A673 (cell line): ENCODE data around the gene MISP. TPM values are rescaled to one million over a fixed set of nuclear protein-coding genes. Genes with fewer than 3 reads are reported as not detected.

ENCODE experiments used
- BruUV-seq: library from RNA; stranded (reverse); fragments of 400-500 nt; replicated peaks from 2 replicates; lab custom pipeline; 2021; lab: Mats Ljungman, UMichigan
- CTCF ChIA-PET: fragments of 300-600 bp; sonication (Branson Sonifier 250); formaldehyde crosslinking; loops from one replicate; lab custom pipeline; 2022; ENCODE audit warnings: antibody characterized with exemption; lab: Charles Lee
- POLR2A ChIA-PET: fragments of 300-600 bp; sonication (Branson Sonifier 250); formaldehyde crosslinking; loops from one replicate; lab custom pipeline; 2022; ENCODE audit warnings: antibody characterized with exemption; ENCODE audit not compliant: low non-redundant PET; lab: Charles Lee
- DNase-seq: peaks from one replicate; pipeline ENCODE4 v3.0.0-alpha.2; 2015; ENCODE audit warnings: low spot score
- H3K27ac ChIP-seq: fragments of 200-600 bp; sonication (generic); 2 replicates; pipeline ENCODE4 v1.5.1; 2016; ENCODE audit warnings: mixed run types, low read depth, mild to moderate bottlenecking, mixed read lengths, antibody characterized with exemption, low read length; ENCODE audit not compliant: poor library complexity, severe bottlenecking
- H3K27me3 ChIP-seq: fragments of 200-600 bp; sonication (generic); replicated peaks from 2 replicates; pipeline ENCODE4 v1.6.1; 2017; ENCODE audit warnings: mixed run types, low read depth, mild to moderate bottlenecking, mixed read lengths, antibody characterized with exemption, low read length; ENCODE audit not compliant: insufficient read depth, poor library complexity
- H3K36me3 ChIP-seq: fragments of 200-600 bp; sonication (generic); 2 replicates; pipeline ENCODE4 v1.6.1; 2016; ENCODE audit warnings: mixed run types, mild to moderate bottlenecking, mixed read lengths, antibody characterized with exemption, low read length; ENCODE audit not compliant: insufficient read depth, poor library complexity, severe bottlenecking
- H3K4me1 ChIP-seq: fragments of 200-600 bp; sonication (generic); 2 replicates; pipeline ENCODE4 v1.6.1; 2017; ENCODE audit warnings: mixed run types, mild to moderate bottlenecking, mixed read lengths, antibody characterized with exemption, low read length; ENCODE audit not compliant: insufficient read depth, poor library complexity, severe bottlenecking
- H3K4me3 ChIP-seq: fragments of 200-600 bp; sonication (generic); 2 replicates; pipeline ENCODE4 v1.5.1; 2016; ENCODE audit warnings: low read depth, mixed run types, mild to moderate bottlenecking, mixed read lengths, low read length; ENCODE audit not compliant: poor library complexity, severe bottlenecking
- H3K9me3 ChIP-seq: fragments of 200-600 bp; sonication (generic); 2 replicates; pipeline ENCODE4 v1.6.1; 2016; ENCODE audit warnings: mixed run types, low read depth, mild to moderate bottlenecking, mixed read lengths, antibody characterized with exemption, low read length; ENCODE audit not compliant: poor library complexity, severe bottlenecking
- EZH2 ChIP-seq: fragments of 200-600 bp; sonication (generic); IDR thresholded peaks from 2 replicates; pipeline ENCODE4 v1.6.1; 2017; ENCODE audit warnings: borderline replicate concordance, low read depth, mild to moderate bottlenecking, mixed read lengths, antibody characterized with exemption, low read length; ENCODE audit not compliant: poor library complexity, severe bottlenecking
- intact Hi-C: fragments of 100-400 bp; cut with micrococcal nuclease; formaldehyde crosslinking; loops from one replicate; pipeline ENCODE4 v1.10.0; 2022; ENCODE audit not compliant: unreplicated experiment
- total RNA-seq: library from RNA; stranded (reverse); gene quantifications from 2 replicates; pipeline ENCODE4 v1.2.3, GENCODE V29; 2021
- TF ChIP-seq, protein P1 (sequence below): fragments of 300-800, 200-600 bp; sonication (generic); conservative IDR thresholded peaks from 2 replicates; pipeline ENCODE4 v1.5.1; 2017; ENCODE audit warnings: low read depth, mild to moderate bottlenecking, antibody characterized with exemption, low read length, moderate library complexity, mixed read lengths

The MISP gene
- total RNA-seq, 1 experiment from 2014 or later: 0.11 TPM

DNA sequence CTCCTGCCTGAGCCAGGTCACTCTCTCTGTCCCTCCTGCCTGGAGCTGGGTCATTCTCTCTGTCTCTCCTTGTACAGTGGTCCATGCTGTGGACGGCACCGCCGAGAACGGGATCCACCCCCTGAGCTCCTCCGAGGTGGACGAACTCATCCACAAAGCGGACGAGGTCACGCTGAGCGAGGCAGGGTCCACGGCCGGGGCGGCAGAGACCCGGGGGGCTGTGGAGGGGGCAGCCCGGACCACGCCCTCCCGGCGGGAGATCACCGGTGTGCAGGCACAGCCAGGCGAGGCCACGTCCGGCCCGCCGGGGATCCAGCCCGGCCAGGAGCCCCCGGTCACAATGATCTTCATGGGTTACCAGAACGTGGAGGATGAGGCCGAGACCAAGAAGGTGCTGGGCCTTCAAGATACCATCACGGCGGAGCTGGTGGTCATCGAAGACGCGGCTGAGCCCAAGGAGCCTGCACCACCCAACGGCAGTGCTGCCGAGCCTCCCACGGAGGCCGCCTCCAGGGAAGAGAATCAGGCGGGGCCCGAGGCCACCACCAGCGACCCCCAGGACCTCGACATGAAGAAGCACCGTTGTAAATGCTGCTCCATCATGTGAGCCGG is 4.6 kb upstream of the MISP start:
- TF ChIP-seq, protein P1, sequence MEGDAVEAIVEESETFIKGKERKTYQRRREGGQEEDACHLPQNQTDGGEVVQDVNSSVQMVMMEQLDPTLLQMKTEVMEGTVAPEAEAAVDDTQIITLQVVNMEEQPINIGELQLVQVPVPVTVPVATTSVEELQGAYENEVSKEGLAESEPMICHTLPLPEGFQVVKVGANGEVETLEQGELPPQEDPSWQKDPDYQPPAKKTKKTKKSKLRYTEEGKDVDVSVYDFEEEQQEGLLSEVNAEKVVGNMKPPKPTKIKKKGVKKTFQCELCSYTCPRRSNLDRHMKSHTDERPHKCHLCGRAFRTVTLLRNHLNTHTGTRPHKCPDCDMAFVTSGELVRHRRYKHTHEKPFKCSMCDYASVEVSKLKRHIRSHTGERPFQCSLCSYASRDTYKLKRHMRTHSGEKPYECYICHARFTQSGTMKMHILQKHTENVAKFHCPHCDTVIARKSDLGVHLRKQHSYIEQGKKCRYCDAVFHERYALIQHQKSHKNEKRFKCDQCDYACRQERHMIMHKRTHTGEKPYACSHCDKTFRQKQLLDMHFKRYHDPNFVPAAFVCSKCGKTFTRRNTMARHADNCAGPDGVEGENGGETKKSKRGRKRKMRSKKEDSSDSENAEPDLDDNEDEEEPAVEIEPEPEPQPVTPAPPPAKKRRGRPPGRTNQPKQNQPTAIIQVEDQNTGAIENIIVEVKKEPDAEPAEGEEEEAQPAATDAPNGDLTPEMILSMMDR: no peak
- no peak for TF ChIP-seq EZH2
- Histone ChIP-seq H3K4me3 (no peak overlapping the region), H3K4me1 (no peaks in the 10 kb centered on the region), H3K27ac (no peak overlapping the region), H3K27me3 (no peaks in the 10 kb centered on the region), H3K36me3 (no peaks in the 10 kb centered on the region), H3K9me3 (peaks cover 6% of the 10 kb centered on the region)
- ChIA-PET POLR2A (no interaction called here), CTCF (no interaction called here)
- no TSS peak for BruUV-seq
- intact Hi-C loops: no loop called here
- DNase-seq: no peak

DNA sequence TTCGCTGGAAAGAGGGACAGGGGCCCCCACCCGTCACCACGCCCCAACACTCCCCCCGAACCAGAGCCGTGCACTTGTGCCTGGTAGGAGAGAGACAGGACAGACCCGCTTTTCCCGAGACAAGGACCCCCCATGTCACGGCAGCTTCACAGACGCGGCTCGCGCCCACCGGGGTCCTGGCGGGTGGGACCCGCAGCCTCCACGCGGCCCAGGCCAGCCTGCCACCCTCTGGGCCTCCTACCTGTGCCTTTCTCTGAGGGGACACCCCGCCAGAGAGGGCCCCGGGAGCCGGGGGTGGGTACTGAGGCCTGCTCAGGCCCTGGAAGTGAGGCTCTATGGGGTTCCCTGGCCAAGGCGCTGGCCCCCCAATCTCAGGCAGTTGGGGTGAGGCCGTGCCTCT is 4.0 kb upstream of the MISP start:
- Histone ChIP-seq H3K4me1 (no peaks in the 10 kb centered on the region), H3K27ac (no peak overlapping the region), H3K9me3 (peaks cover 6% of the 10 kb centered on the region), H3K4me3 (no peak overlapping the region), H3K36me3 (no peaks in the 10 kb centered on the region), H3K27me3 (no peaks in the 10 kb centered on the region)
- CTCF ChIA-PET: no interaction called here
- TF ChIP-seq, protein P1: no peak
- no peak for TF ChIP-seq EZH2
- intact Hi-C loops: no loop called here
- POLR2A ChIA-PET: no interaction called here
- DNase-seq: no peak
- no TSS peak for BruUV-seq

DNA sequence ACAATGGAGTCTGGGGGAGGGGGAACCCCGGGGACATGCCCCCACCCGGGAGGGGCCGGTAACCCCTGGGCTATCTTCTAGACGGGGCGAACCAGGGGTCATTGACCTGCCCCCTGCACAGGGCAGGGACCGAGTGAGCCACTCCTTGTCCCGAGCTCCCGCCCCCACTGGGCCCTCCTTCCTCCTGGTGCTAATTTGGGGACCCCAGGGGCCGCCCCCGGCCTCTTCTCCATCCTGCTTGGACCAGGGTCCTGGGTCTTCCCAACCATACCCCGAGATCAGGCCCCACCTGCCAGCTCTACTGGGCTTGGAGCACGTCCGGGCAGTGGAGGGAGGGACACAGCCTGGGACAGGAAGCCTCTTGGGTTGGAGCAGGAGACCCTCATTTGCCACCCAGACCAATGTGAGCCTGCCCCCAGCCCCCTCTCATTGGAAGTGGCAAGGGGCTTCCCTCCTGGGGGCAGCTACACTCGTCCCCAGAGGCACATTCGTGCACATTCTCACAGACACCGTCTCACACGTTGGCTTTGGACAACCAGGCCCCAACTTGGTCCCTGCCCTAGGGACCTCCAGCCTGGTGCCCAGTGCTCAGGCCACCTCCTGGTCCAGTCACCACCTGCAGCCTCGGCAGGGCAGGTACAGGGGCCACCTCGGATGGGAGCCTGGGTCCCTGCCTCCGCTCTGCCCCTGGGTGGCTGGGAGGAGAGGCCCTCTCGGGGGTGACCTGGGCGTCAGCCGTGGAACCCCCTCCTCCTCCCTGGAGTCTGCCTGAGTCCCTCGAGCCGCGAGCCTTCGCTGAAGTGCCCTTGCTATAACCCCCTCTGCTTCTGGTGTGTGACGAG is 3.3 kb upstream of the MISP start:
- TF ChIP-seq, protein P1: no peak
- TF ChIP-seq EZH2: no peak
- no peaks in the 10 kb centered on the region for H3K36me3 ChIP-seq
- CTCF ChIA-PET: no interaction called here
- no TSS peak for BruUV-seq
- POLR2A ChIA-PET: no interaction called here
- H3K4me3 ChIP-seq: no peak overlapping the region
- H3K27me3 ChIP-seq: no peaks in the 10 kb centered on the region
- intact Hi-C loops: no loop called here
- H3K27ac ChIP-seq: no peak overlapping the region
- H3K9me3 ChIP-seq: peaks cover 6% of the 10 kb centered on the region
- no peaks in the 10 kb centered on the region for H3K4me1 ChIP-seq
- no peak for DNase-seq
